Activated CD4-positive, CD25-positive, alpha-beta regulatory T cell (primary cell): Measurements from ENCODE around the gene STARD13.
"Not testable (repeated sequence)": the region's sequence is repeated elsewhere in the genome, so short reads cannot be mapped to it uniquely, and the experiment has no call there.

Source experiments
- DNase-seq, 4 experiments: peaks; one replicate each; lab custom pipeline; 2025; lab: John Stamatoyannopoulos, UW

STARD13 gene

DNA sequence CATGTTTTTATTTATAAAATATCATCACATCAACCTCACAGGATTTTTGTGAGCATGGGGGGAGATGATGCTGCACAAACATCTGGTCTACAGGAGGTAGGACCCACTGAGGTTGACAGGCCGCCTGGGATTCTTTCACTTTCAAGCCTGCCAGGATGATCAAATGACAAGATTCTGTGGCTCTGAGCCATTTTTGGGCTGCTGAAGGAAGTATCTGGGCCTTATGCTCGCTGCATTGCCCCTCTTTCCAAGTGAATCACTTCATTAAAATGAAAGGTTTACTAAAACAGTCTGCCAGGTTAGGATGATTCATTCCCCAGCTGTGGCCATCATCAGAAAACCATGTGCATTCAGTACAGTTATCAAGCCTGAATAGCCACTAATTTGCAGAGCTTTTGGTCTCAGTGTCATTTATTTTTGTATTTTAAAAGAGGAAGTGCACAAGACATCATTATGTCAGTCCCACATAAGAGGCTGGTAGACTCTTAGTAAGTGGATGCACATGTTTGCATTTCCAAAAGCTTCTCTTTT is 34.4 kb downstream of the STARD13 start:
- DNase-seq, result no peak

DNA sequence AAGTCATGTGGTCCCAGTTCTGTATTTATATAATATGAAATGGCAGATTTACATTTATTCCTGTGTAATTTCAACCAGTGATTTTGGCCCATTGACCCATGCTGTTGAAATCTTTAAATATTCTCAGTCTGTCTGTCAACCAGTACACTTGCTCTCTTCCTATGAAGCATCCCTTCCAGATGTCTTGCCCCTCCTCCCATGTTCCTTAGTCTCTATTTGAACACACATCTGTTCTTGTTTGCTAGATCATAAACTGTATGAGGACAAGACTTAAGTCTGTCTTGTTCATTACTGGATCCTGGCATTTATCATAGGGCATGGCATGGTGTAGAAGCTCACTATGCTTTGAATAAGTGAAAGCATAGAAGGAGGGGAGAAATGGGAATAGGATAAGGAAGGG is 34.9 kb downstream of the STARD13 start:
- DNase-seq, result no peak

DNA sequence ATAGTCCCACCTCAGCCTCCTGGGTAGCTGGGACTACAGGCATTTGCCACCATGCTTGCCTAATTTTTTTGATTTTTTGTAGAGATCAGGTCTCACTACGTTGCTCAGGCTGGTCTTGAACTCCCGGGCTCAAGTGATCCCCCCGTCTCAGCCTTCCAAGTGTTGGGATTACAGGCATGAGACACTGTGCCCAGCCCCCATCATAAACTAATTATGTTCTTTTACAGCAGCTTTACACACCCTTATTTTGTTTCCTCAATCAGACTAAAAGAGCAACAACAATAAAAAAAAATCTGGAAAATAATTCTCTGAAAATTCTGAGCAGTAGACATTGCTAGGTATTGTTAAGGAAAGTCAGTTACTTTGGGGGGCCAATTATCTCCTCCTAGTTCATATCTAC is 35.7 kb downstream of the STARD13 start:
- DNase-seq, result no peak

DNA sequence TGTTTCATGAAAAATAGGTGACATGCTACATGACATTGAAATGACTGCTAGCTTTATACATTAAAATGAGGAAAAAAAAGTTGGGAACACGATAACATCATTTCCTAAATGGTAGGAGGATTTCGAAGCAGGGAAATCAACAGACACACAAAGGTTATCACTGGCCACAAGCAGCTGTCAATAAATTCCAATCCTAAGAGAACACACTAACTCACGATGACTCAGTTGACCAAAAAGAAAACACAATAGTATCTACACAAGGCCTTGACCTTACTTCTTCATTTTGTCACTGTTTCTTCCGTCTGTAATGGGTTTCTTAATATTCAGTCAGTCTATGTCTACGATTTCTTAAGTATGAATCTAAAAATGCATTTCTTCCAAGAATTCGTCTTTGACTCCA is 36.5 kb downstream of the STARD13 start:
- no peak for DNase-seq

DNA sequence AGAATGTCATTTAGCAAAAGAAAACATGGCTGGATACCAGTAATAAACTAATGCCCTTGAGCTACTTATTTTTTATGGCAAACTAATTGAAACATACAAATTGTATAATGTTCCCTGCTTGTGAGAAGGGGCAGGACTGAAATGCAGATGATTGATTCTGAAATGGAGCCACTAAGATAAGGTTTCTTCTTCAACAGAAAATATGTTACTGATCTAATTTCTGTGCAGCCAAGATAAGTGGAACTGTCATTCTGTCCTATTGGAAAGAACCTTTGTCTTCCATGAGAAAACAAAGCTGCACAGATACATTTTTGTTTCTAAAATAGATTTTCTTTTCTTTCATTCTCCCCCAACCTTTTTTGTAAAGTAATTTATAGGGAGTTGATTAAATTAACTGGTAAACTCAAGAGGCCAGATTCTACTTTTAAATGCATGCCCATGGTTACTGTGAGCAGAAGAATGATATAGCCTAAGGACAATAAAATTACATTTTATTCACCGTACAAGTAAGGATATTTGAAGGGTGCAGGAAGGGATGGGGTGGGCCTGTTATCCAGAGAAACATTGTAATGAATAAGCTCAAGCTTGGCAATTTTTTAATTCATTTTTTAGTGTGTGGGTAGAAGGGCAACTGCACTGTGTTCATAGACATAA is 39.9 kb downstream of the STARD13 start:
- no peak for DNase-seq

DNA sequence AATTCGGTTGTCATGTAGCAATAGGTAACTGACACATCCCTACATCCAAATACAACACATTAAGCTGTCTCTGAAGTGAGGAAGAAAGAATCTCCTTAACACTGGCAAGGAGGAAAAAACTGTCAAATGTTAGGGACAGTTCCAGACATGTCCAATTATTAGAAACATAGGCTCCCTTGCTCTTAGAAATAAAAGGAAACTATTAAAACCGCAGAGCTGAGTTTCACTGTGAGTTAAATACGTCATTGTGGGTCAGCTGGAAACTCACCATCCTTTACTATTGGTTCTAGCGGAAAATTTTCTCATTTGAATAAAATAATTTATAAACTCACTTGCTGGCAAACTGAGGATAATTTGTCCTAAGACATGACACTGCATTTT is 40.7 kb downstream of the STARD13 start:
- DNase-seq, result no peak

DNA sequence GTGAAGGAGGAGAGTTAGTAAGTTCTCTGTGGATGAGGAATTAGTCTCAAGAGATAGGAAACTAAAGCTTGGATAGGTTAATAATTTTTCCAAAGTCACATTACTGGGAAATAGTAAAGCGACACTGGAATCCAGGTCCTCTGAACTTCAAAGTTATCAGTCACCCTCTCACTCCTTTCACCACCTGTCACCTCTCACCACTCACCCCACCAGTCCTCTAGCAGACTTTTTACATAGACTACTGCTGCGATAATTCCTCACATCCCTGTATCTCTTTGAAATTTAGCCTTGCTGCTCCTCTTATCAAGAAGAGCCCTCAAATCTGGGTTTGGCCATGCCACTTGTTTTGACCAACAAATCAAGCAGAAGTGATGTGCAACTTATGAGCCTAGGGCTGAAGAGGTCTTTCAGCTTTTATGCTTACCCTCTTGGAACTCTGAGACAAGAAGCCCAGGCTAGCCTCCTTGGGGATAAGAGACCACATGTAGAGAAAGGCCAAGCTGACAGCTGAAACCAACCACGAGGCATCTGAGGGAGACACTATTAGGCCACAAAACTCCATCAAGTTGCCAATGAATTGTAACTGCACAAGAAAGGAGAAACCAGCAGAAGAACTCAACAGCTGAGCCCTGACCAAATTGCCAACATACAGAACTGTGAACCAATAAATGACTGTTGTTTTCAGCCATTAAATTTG is 41.2 kb downstream of the STARD13 start:
- no peak for DNase-seq

DNA sequence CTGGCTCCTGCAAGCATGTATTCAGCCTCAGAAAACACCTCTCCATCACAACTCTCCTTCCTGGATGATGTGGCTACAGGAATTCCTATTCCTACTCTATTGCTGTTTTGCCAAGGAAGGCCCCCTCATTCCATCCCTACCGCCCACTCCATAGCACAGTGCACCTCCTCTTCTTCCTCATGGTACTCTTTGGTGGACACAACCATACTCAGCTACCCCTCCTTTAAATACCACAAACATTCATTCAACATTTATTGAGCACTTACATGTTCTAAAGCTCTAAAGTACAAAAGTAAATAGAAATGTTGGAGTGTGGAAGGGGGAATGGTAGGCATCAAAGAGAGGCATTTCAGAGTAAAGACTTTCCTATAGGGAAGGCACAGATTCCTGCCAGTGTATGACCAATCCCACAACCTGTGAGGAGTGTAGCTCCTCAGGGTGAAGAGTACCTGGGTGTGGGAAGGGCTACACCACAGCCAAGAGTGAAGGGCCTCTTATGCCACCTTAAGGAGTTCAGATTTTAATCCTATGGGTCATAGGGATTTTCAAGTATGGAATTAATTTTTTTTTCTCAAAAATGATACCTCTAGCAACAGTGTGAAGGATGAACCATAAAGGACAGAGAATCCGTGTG is 42.5 kb downstream of the STARD13 start:
- DNase-seq, result no peak

DNA sequence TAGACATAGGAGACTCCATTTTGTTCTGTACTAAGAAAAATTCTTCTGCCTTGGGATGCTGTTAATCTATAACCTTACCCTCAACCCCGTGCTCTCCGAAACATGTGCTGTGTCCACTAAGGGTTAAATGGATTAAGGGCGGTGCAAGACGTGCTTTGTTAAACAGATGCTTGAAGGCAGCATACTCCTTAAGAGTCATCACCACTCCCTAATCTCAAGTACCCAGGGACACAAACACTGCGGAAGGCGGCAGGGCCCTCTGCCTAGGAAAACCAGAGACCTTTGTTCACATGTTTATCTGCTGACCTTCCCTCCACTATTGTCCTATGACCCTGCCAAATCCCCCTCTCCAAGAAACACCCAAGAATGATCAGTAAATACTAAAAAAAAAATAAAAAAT is 43.2 kb downstream of the STARD13 start:
- DNase-seq, result not testable (repeated sequence)

DNA sequence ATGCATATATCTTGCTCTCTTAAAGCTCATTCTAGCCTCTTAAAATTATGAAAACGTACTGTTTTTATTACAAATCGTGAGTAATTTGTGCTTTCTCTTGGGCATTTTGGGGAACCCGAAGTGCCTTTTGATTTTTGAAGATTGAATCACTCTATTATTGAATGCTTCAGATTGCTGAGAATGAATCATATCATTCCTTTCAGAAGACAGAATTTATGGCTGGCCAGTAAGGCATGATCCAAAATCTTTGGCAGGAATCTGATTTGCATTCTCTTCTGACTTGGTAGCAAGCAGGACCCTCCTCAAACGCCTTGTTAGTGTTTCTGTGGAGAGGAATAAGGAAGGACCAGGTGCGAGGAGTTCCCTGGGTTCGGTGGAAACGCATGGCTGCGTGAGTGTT is 49.5 kb downstream of the STARD13 start:
- no peak for DNase-seq

DNA sequence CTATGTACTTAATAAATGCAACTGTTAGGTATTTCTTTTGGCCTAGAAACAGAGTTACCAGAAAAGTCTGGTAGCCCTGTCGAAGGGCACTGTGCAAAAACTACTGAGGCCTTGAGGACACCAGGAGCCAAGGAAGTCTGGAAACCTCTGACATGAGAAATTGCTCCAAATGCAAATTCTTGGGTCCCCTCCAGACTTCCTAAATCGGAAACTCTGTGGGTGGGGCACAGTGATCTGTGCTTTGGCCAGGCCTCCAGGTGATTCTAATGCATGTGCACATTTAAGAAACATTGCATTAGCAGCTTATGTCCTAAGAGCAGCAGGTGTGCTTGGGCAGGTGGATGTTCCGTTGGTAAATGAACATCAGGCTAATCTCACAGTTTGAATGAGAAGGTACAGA is 50.0 kb downstream of the STARD13 start:
- DNase-seq, result no peak

DNA sequence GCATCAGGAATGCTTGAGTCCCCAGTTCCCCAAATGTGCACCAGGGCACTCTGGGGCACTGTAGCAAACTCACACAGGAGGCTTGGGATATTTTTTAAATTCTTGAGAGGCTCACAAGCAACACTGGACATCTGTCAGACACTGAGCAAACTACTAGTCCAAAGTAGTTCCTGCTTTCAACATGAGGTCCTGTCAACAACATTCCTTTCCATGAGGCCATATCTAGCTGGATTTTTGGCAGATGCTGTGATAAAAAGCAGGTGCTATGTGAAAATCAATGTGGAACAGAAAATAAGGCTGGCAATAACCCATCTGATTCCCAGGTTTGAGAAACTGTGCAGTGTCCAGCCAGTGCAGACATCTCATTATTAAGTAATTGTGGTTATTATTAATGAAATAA is 50.5 kb downstream of the STARD13 start:
- no peak for DNase-seq

DNA sequence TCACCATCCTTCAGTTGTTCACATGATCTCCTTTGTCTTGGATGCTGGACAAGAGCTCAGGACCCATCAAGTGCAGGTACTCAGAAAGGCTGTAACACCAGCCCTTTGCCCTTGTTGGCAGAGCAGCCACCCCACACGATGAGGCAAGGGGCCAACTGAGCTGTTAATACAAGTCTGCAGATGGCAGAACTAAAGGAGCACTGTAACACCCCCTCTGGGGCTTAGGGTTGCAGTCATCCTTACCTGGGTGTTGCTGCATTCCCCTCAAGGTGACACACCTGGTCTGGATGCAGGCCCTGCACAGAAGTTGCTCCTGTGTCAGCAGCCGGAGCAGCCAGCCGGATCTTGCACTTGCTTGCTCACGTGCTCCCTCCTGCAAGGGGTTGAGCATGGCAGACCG is 52.0 kb downstream of the STARD13 start:
- no peak for DNase-seq

DNA sequence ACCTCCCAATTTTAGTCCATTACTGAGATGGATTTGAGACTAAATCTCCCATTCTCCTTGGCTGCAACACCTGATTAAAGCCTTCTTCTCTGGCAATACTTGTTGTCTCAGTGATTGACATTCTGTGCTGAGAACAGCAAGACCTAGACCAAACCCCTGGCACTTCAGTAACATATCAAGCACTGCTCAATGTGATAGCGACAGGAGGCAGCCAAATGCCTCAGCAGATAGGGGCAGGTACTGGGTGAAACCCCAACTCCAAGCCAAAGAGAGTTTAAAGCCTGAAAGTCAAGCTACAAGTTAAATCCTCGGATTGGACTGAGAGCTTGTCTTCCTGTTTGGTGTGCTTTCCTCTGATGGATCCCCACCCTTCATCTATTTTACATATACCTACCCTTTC is 52.7 kb downstream of the STARD13 start:
- DNase-seq, result no peak

DNA sequence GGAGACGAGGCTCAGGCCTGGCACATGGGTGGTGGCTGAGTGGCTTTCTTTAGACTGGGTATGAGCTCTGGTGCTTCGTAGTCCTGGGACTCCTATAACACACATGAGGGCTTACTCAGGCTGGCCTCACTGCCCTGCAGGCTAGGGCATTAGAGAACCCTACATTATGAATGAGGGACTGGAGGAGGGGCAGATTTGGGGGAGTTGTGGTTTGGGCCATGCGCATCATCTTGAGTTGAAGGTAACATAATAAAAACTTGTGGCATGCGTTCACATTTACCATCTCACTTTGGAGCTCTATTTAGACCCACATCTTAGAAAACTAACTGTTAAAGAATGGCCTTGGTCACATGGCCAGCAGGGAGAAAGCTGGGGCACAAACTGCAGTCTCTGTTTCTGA is 54.2 kb downstream of the STARD13 start:
- no peak for DNase-seq

DNA sequence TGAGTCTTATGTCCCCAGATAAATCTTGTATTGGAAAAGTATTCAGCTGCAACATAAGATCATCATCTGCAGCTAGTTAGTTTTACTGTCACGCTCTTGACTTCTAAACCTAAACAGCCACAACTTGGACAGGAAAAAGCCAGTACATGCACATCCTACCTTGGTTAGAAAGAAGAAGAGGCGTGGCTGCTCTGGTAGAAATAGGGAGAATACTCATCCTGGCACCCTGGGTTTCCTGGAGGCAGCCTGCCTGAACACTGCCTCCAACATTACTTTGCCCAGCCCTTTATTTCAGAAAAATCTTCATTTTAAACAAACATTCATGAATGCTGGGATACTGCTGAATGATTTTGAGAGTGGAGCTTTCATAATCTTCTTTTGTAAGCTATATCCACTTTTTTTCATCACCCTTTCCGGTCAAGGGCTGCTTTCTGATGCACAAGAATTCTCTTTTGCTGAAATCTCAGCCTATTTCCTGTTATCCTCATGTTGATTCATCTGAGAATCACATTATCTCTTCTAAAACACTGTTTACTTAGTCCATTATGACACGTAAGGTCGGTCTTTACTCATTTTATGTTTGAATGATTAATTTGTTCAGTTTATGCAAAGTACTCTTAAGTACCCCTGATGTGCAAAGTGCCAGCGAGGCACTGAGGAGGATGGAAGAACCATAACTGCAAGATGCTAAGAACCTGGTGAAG is 55.2 kb downstream of the STARD13 start:
- no peak for DNase-seq

DNA sequence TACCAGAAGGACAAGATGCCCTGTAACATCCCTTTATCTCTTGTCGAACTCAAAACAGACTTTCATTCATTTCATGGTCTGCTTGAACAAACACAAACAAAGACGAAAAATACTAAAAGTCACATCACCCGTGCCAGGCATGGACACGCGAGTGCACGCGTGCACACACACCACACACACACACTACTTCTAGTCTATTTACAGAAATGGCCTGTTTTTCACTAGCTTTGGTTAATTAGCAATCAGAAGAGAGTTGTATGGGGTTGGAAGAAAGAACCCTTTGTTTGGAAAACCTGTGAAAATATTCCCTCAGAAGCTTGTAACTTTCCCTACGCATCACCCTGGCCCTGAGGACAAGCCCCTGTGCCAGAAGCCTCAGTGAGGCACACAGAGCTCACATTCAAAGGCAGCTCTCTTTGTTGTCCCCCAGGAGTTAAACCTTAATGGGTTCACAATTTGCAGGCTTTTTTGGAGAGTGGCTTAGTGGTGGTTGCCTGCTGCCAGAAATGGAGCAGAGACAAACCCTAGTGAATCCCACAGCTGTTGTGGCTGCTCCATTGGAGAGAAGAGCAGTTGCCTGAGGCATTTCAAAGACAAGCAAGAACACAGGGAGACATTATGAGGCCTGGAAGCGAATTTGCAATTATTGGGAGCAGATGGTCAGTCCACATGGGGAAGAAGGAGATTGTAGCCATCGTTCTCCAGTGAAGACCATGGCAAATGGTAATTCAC is 55.9 kb downstream of the STARD13 start:
- no peak for DNase-seq

DNA sequence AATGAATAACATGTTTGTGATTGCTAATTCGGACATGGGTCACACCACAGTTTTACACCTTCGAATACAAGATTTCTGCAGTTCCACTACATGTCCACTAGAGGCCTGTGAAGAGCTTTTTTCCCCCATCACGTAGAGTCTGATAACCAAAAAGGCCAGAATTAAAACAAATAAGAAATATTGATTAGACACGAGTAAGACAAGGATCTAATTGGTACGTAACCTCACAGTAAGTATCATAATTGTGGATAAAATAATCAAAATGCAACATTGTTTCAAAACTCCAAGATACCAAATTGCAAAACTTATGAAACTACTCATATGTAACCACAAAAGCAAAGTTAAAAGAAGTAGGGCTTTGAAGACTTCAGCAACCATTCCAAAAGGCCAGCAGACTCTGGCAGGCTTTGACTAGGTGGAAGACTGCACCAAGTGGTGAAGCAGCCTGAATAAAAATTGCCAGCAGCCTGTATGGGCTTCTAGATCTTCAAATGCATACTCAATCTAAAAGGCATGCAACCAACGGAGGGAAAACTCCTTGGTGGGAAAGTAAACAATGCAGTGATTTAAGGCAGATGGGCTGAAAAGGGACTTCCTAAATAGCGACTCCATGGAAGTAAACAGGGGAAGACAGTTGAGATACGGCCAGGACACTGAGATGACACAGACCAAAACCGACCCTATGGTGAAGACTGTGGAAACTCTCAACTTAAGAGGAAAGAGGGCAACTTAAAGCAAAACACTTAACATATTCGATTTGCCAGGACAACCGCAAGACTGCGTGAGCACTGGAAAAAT is 56.7 kb downstream of the STARD13 start:
- no peak for DNase-seq

DNA sequence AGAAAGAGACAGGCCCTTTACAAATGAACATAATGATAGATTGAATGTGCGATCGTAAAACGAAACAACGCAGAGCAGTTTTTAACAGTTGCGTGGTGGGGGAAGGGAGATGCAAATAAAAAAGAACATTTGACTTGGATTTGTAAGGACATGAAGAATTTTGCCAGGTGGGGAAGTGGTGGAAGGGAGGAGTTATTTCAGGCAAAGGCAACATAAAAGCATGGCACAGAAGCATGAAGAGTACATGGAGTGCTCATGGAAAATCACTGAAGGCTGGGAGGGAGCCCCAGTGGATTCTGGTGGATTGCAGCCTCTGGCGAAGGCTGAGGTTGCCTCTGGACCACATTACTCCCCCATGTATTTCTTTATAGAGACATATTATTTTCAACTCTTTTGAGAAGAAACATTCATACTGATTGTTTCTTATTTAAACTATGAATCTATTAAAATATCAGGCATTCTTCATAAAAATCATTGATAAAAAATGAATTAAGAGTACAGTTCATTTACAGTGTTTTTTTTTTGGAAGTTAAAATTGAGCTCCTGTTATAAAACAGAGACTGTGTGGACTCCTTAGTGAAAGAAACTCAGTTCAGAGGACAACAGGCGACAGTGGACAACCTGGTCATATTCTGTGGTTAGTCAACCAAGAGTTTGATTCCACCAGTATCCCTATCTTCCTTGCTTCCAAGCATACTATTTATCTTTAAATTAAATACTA is 57.5 kb downstream of the STARD13 start:
- no peak for DNase-seq

DNA sequence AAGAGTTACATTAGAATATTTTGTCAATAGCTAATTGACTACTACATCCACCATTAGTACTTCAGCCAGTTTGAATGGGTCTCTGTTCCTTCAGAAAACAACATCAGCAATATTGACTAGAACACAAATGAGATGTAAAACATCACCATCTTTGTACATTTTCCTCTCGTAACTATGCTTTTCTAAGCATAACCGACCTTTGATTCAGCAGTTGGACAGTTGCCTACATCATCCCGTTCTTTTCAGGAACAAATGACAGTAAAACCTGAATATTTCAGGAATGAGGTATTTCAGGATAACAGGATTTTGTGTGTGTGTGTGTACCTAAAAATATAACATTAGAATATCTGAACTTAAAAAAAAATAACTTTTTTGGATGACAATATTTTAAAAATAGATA is 60.9 kb downstream of the STARD13 start:
- DNase-seq, result no peak

DNA sequence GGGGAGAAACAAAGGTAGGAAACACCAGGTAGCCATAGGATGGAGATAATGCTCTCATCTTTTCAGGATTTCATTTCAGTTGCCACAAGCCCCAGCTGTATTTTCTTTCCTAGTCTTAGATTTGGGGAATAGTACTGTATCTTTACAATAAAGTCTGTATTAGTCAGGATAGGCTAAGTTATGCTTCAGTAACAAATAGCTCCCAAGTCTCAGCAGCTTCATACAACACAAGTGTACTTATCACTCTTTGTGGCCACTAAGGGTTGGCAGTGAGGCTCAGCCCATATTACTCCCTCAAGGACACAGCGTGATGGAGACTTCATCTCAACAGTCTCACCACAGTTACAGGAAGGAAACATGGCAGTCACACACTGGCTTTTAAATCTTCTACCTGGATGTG is 61.4 kb downstream of the STARD13 start:
- no peak for DNase-seq
